ENCODE measurements around the gene CBX2. TPM values are rescaled to one million over a fixed set of nuclear protein-coding genes. Genes with fewer than 3 reads are reported as not detected.

Gene CBX2
- polyA plus RNA-seq, 2 donors = 2.1 to 3.3 TPM

GRCh38 chr17:79810130-79811010, 32.4 kb downstream of the CBX2 start:
- no peak overlapping the region for H3K27ac ChIP-seq (ENCODE audit: low read depth in 2 of 2, low read length in 1 of 2)
- WGBS, 2 donors = 1 to 2% methylated on average over 66 to 79 of the region's 79 CpGs
- H3K4me3 ChIP-seq (ENCODE audit: low read depth in 1 of 2, low read length in 2 of 2) = peak overlapping the region in 1 of 2 donors; percentile 29
- no peaks in the 10 kb centered on the region for H3K36me3 ChIP-seq (ENCODE audit: control insufficient read depth in 2 of 2, insufficient read depth in 2 of 2, low read length in 1 of 2)
- no peaks in the 10 kb centered on the region for H3K9me3 ChIP-seq (ENCODE audit: control insufficient read depth in 2 of 2, insufficient read depth in 1 of 2, low read depth in 1 of 2, low read length in 1 of 2)
- peaks cover 5 to 71% of the 10 kb centered on the region in 2 donors for H3K27me3 ChIP-seq (ENCODE audit: control insufficient read depth in 1 of 2, insufficient read depth in 2 of 2, low read length in 2 of 2)
- peaks cover 9 to 22% of the 10 kb centered on the region in 2 donors for H3K4me1 ChIP-seq (ENCODE audit: control insufficient read depth in 2 of 2, insufficient read depth in 2 of 2, low read length in 1 of 2)

GRCh38 chr17:79811011-79811867, 33.3 kb downstream of the CBX2 start:
- WGBS, 2 donors = 3% methylated on average over 56 to 66 of the region's 66 CpGs

GRCh38 chr17:79811868-79812352, 34.0 kb downstream of the CBX2 start:
- H3K4me3 ChIP-seq (ENCODE audit: low read depth in 1 of 2, low read length in 2 of 2) = no peak overlapping the region
- H3K27ac ChIP-seq (ENCODE audit: low read depth in 2 of 2, low read length in 1 of 2) = no peak overlapping the region
- peaks cover 5 to 75% of the 10 kb centered on the region in 2 donors for H3K27me3 ChIP-seq (ENCODE audit: control insufficient read depth in 1 of 2, insufficient read depth in 2 of 2, low read length in 2 of 2)
- WGBS, 2 donors = 7 to 12% methylated on average over 20 of the region's 20 CpGs
- no peaks in the 10 kb centered on the region for H3K36me3 ChIP-seq (ENCODE audit: control insufficient read depth in 2 of 2, insufficient read depth in 2 of 2, low read length in 1 of 2)
- peaks cover 9 to 25% of the 10 kb centered on the region in 2 donors for H3K4me1 ChIP-seq (ENCODE audit: control insufficient read depth in 2 of 2, insufficient read depth in 2 of 2, low read length in 1 of 2)
- no peaks in the 10 kb centered on the region for H3K9me3 ChIP-seq (ENCODE audit: control insufficient read depth in 2 of 2, insufficient read depth in 1 of 2, low read depth in 1 of 2, low read length in 1 of 2)

More at GRCh38 chr17:79811011-79811867, 33.3 kb downstream of the CBX2 start:
- H3K36me3 ChIP-seq (ENCODE audit: control insufficient read depth in 2 of 2, insufficient read depth in 2 of 2, low read length in 1 of 2) = no peaks in the 10 kb centered on the region
- H3K4me3 ChIP-seq (ENCODE audit: low read depth in 1 of 2, low read length in 2 of 2) = no peak overlapping the region
- H3K27ac ChIP-seq (ENCODE audit: low read depth in 2 of 2, low read length in 1 of 2) = no peak overlapping the region
- H3K4me1 ChIP-seq (ENCODE audit: control insufficient read depth in 2 of 2, insufficient read depth in 2 of 2, low read length in 1 of 2) = peaks cover 9 to 25% of the 10 kb centered on the region in 2 donors
- H3K27me3 ChIP-seq (ENCODE audit: control insufficient read depth in 1 of 2, insufficient read depth in 2 of 2, low read length in 2 of 2) = peaks cover 5 to 78% of the 10 kb centered on the region in 2 donors
- no peaks in the 10 kb centered on the region for H3K9me3 ChIP-seq (ENCODE audit: control insufficient read depth in 2 of 2, insufficient read depth in 1 of 2, low read depth in 1 of 2, low read length in 1 of 2)

- peaks cover 5 to 72% of the 10 kb centered on the region in 2 donors for H3K27me3 ChIP-seq (ENCODE audit: control insufficient read depth in 1 of 2, insufficient read depth in 2 of 2, low read length in 2 of 2)
- H3K27ac ChIP-seq (ENCODE audit: low read depth in 2 of 2, low read length in 1 of 2) = no peak overlapping the region
- no peaks in the 10 kb centered on the region for H3K36me3 ChIP-seq (ENCODE audit: control insufficient read depth in 2 of 2, insufficient read depth in 2 of 2, low read length in 1 of 2)
- WGBS, 2 donors = 4 to 7% methylated on average over 67 to 72 of the region's 72 CpGs
- H3K9me3 ChIP-seq (ENCODE audit: control insufficient read depth in 2 of 2, insufficient read depth in 1 of 2, low read depth in 1 of 2, low read length in 1 of 2) = no peaks in the 10 kb centered on the region
- H3K4me3 ChIP-seq (ENCODE audit: low read depth in 1 of 2, low read length in 2 of 2) = peak overlapping the region; percentile 27 to 50
- H3K4me1 ChIP-seq (ENCODE audit: control insufficient read depth in 2 of 2, insufficient read depth in 2 of 2, low read length in 1 of 2) = peaks cover 9 to 25% of the 10 kb centered on the region in 2 donors
Measured at GRCh38 chr17:79812353-79813258, 34.7 kb downstream of the CBX2 start.

GRCh38 chr17:79813297-79814126, 35.6 kb downstream of the CBX2 start:
- peaks cover 9 to 25% of the 10 kb centered on the region in 2 donors for H3K4me1 ChIP-seq (ENCODE audit: control insufficient read depth in 2 of 2, insufficient read depth in 2 of 2, low read length in 1 of 2)
- H3K9me3 ChIP-seq (ENCODE audit: control insufficient read depth in 2 of 2, insufficient read depth in 1 of 2, low read depth in 1 of 2, low read length in 1 of 2) = no peaks in the 10 kb centered on the region
- H3K36me3 ChIP-seq (ENCODE audit: control insufficient read depth in 2 of 2, insufficient read depth in 2 of 2, low read length in 1 of 2) = no peaks in the 10 kb centered on the region
- peak overlapping the region in 1 of 2 donors; percentile 50 for H3K4me3 ChIP-seq (ENCODE audit: low read depth in 1 of 2, low read length in 2 of 2)
- WGBS, 2 donors = 2 to 3% methylated on average over 24 to 88 of the region's 89 CpGs
- peaks cover 0 to 64% of the 10 kb centered on the region in 2 donors for H3K27me3 ChIP-seq (ENCODE audit: control insufficient read depth in 1 of 2, insufficient read depth in 2 of 2, low read length in 2 of 2)
- H3K27ac ChIP-seq (ENCODE audit: low read depth in 2 of 2, low read length in 1 of 2) = no peak overlapping the region

- Histone ChIP-seq H3K27ac (ENCODE audit: low read depth in 2 of 2, low read length in 1 of 2) (peak overlapping the region in 1 of 2 donors; percentile 60), H3K9me3 (ENCODE audit: control insufficient read depth in 2 of 2, insufficient read depth in 1 of 2, low read depth in 1 of 2, low read length in 1 of 2) (no peaks in the 10 kb centered on the region), H3K36me3 (ENCODE audit: control insufficient read depth in 2 of 2, insufficient read depth in 2 of 2, low read length in 1 of 2) (no peaks in the 10 kb centered on the region), H3K27me3 (ENCODE audit: control insufficient read depth in 1 of 2, insufficient read depth in 2 of 2, low read length in 2 of 2) (peaks cover 0 to 60% of the 10 kb centered on the region in 2 donors), H3K4me1 (ENCODE audit: control insufficient read depth in 2 of 2, insufficient read depth in 2 of 2, low read length in 1 of 2) (peaks cover 9 to 24% of the 10 kb centered on the region in 2 donors), H3K4me3 (ENCODE audit: low read depth in 1 of 2, low read length in 2 of 2) (peak overlapping the region; percentile 28 to 33)
- 14 to 17% methylated on average over 38 to 43 of the region's 43 CpGs for WGBS, 2 donors
Measured at GRCh38 chr17:79814127-79814973, 36.4 kb downstream of the CBX2 start.

- Histone ChIP-seq H3K4me1 (ENCODE audit: control insufficient read depth in 2 of 2, insufficient read depth in 2 of 2, low read length in 1 of 2) (peaks cover 9 to 24% of the 10 kb centered on the region in 2 donors), H3K27me3 (ENCODE audit: control insufficient read depth in 1 of 2, insufficient read depth in 2 of 2, low read length in 2 of 2) (peaks cover 0 to 54% of the 10 kb centered on the region in 2 donors), H3K4me3 (ENCODE audit: low read depth in 1 of 2, low read length in 2 of 2) (peak overlapping the region; percentile 28 to 33), H3K36me3 (ENCODE audit: control insufficient read depth in 2 of 2, insufficient read depth in 2 of 2, low read length in 1 of 2) (no peaks in the 10 kb centered on the region), H3K9me3 (ENCODE audit: control insufficient read depth in 2 of 2, insufficient read depth in 1 of 2, low read depth in 1 of 2, low read length in 1 of 2) (no peaks in the 10 kb centered on the region), H3K27ac (ENCODE audit: low read depth in 2 of 2, low read length in 1 of 2) (peak overlapping the region in 1 of 2 donors; percentile 60)
- WGBS, 2 donors = 4 to 7% methylated on average over 83 to 96 of the region's 96 CpGs
Measured at GRCh38 chr17:79814974-79815835, 37.3 kb downstream of the CBX2 start.
